Chondrocyte (in vitro differentiated cells): Measurements from ENCODE around the gene ZBED4. TPM values are rescaled to one million over a fixed set of nuclear protein-coding genes. Genes with fewer than 3 reads are reported as not detected.

Source experiments
- DNase-seq: peaks from one replicate; pipeline ENCODE4 v3.0.0; 2021; ENCODE audit warnings: mixed read lengths, low spot score
- H3K27ac Mint-ChIP-seq: one replicate; pipeline ENCODE4 v1.8.0; 2021; ENCODE audit warnings: mild to moderate bottlenecking, moderate library complexity, mixed read lengths; ENCODE audit not compliant: unreplicated experiment
- H3K27me3 Mint-ChIP-seq: 2 replicates; pipeline ENCODE4 v1.8.0; 2021; ENCODE audit warnings: low read depth, mixed read lengths
- H3K36me3 Mint-ChIP-seq: 2 replicates; pipeline ENCODE4 v1.8.0; 2021; ENCODE audit warnings: low read depth, mixed read lengths
- H3K4me1 Mint-ChIP-seq: 2 replicates; pipeline ENCODE4 v1.8.0; 2021; ENCODE audit warnings: low read depth, mild to moderate bottlenecking, mixed read lengths
- H3K4me3 Mint-ChIP-seq: one replicate; pipeline ENCODE4 v1.8.0; 2021; ENCODE audit warnings: mild to moderate bottlenecking, moderate library complexity, mixed read lengths; ENCODE audit not compliant: unreplicated experiment
- H3K9me3 Mint-ChIP-seq: 2 replicates; pipeline ENCODE4 v1.8.0; 2021; ENCODE audit warnings: low read depth, mixed read lengths
- CTCF ChIP-seq: fragments of 200-600 bp; sonication (generic); IDR thresholded peaks from 2 replicates; pipeline ENCODE4 v1.5.0; 2021; ENCODE audit warnings: antibody characterized with exemption, mild to moderate bottlenecking, moderate library complexity
- total RNA-seq: library from RNA; stranded (reverse); gene quantifications from 3 replicates; pipeline ENCODE4 v1.2.1, GENCODE V29; 2021

Gene ZBED4
- total RNA-seq, 1 donor from 2014 or later: 17.6 TPM

GRCh38 chr22:49934891-49935557, 81.4 kb downstream of the ZBED4 start:
- no peak overlapping the region for H3K4me3 Mint-ChIP-seq

GRCh38 chr22:49935561-49935960, 81.9 kb downstream of the ZBED4 start:
- TF ChIP-seq CTCF: no peak
- H3K4me1 Mint-ChIP-seq: peaks cover 28% of the 10 kb centered on the region
- H3K27me3 Mint-ChIP-seq: no peaks in the 10 kb centered on the region
- H3K36me3 Mint-ChIP-seq: no peaks in the 10 kb centered on the region
- H3K4me3 Mint-ChIP-seq: no peak overlapping the region
- H3K9me3 Mint-ChIP-seq: no peaks in the 10 kb centered on the region
- no peak for DNase-seq
- H3K27ac Mint-ChIP-seq: no peak overlapping the region

More at GRCh38 chr22:49934891-49935557, 81.4 kb downstream of the ZBED4 start:
- Mint-ChIP-seq H3K4me1 (peaks cover 28% of the 10 kb centered on the region), H3K27me3 (no peaks in the 10 kb centered on the region), H3K36me3 (no peaks in the 10 kb centered on the region), H3K27ac (no peak overlapping the region), H3K9me3 (no peaks in the 10 kb centered on the region)
- TF ChIP-seq CTCF: no peak
- DNase-seq: no peak

DNA sequence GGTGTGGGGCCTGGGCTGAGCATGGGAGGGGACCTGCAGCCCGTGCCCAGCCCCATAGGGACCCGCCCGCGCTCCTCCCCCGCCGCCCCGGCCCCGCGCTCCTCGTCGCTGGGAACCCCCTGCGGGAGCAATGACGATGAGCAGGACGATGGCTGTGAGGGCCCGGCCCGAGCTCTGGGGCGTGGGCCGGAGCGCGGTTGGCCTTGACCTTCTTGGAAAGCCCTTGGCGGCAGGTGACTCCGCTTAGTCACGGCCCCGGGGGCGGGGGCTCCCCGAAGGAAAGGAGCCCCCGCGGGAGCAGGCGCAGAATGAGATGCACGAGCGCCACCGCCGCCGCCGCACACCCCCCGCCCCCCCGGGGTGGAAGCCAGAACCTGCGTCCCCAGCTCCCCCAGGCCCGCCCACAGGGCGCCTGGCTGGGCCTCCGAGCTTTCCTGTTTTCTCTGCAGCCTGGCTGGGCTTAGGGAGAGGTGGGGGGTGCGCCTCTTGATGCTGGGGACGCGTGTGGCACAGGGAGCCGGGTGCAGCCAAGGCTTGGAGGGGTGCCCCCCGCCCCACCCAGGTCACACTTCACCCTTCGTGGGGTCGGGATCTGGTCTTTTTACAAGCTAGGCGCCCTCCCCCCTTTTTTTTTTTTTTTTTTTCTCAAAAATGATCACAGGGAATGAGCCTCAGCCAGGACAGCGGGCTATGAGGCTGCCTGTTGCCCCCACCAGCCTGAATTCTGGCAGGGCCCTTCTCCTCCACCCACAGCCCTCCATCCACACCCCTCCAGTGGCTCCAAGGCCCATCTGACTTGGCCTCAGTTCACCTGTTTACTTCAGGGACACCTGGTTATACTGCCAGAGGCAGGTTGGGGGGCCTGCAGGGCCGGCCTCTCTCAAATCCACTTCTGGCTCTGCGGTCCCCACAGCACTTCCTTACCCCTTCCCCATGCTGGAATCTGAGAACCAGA, 82.7 kb downstream of the ZBED4 start:
- Mint-ChIP-seq H3K27ac (peak overlapping the region; percentile 17), H3K27me3 (no peaks in the 10 kb centered on the region), H3K36me3 (no peaks in the 10 kb centered on the region), H3K4me3 (peak overlapping the region; percentile 49), H3K4me1 (peaks cover 23% of the 10 kb centered on the region), H3K9me3 (no peaks in the 10 kb centered on the region)
- TF ChIP-seq CTCF: no peak
- no peak for DNase-seq

GRCh38 chr22:49936973-49937757, 83.5 kb downstream of the ZBED4 start:
- Mint-ChIP-seq H3K27ac (peak overlapping the region; percentile 54), H3K36me3 (no peaks in the 10 kb centered on the region), H3K27me3 (no peaks in the 10 kb centered on the region), H3K9me3 (no peaks in the 10 kb centered on the region), H3K4me1 (peaks cover 22% of the 10 kb centered on the region), H3K4me3 (peak overlapping the region; percentile 49)
- no peak for TF ChIP-seq CTCF
- no peak for DNase-seq
